HepG2 (cell line): ENCODE data around the gene MAP2K6. TPM values are rescaled to one million over a fixed set of nuclear protein-coding genes. Genes with fewer than 3 reads are reported as not detected.

Experiments
- BCLAF1 ChIP-seq: fragments of 450-650 bp; IDR thresholded peaks from 2 replicates; pipeline ENCODE4 v1.6.1; 2017; ENCODE audit warnings: mild to moderate bottlenecking
- CEBPB ChIP-seq: IDR thresholded peaks from 2 replicates; pipeline ENCODE4 v1.6.1; 2011; ENCODE audit warnings: low read depth, low read length, improper control_type of control experiment, borderline replicate concordance
- EP300 ChIP-seq, 3 experiments: sonication (generic) in 1 of 3; formaldehyde crosslinking in 1 of 3; IDR thresholded peaks; 2 replicates each; pipeline versions ENCODE4 v1.5.1 to v1.6.1; 2011 to 2020; ENCODE audit warnings: low read depth in 2 of 3, low read length in 2 of 3, borderline replicate concordance in 1 of 3, improper control_type of control experiment in 1 of 3, mild to moderate bottlenecking in 1 of 3, missing genetic modification reagents in 1 of 3, moderate library complexity in 1 of 3
- ESRRA ChIP-seq: sonication (generic); formaldehyde crosslinking; IDR thresholded peaks from 2 replicates; pipeline ENCODE4 v1.5.1; 2020; ENCODE audit warnings: mild to moderate bottlenecking, low read depth, missing genetic modification reagents
- NCOA5 ChIP-seq: sonication (generic); formaldehyde crosslinking; IDR thresholded peaks from 2 replicates; pipeline ENCODE4 v1.4.0; 2020; ENCODE audit warnings: missing genetic modification reagents
- TARDBP ChIP-seq: sonication (generic); formaldehyde crosslinking; IDR thresholded peaks from 2 replicates; pipeline ENCODE4 v1.8.0; 2022; ENCODE audit warnings: mild to moderate bottlenecking, missing genetic modification reagents
- ZSCAN29 ChIP-seq: sonication (generic); formaldehyde crosslinking; conservative IDR thresholded peaks from 2 replicates; pipeline ENCODE4 v1.4.0; 2020; ENCODE audit warnings: mild to moderate bottlenecking, missing genetic modification reagents
- polyA plus RNA-seq, 8 experiments: library from polyadenylated mRNA; depleted of rRNA in 3 of 8; stranded (reverse) in 7 of 8; unstranded in 1 of 8; fragments of >200 nt; fragmentation: Illumina TruSeq in 4 of 8; extraction: Trizol in 4 of 8; gene quantifications; 2 replicates each; pipeline versions ENCODE4 v1.2.1 to v1.2.3, GENCODE V29; 2011 to 2016; ENCODE audit warnings: low read depth in 4 of 8, missing spikeins in 1 of 8, mixed read lengths in 1 of 8; ENCODE audit not compliant: insufficient read depth in 1 of 8
- total RNA-seq, 5 experiments: library from RNA; depleted of rRNA; stranded (reverse); fragments of >200 nt; fragmentation: Illumina TruSeq; extraction: Trizol; gene quantifications; 2 replicates each; pipeline ENCODE4 v1.2.3, GENCODE V29; 2016; ENCODE audit warnings: low read depth in 1 of 5
- TF ChIP-seq, protein P1 (sequence below): sonication (generic); formaldehyde crosslinking; IDR thresholded peaks from 2 replicates; pipeline ENCODE4 v1.5.1; 2020; ENCODE audit warnings: missing genetic modification reagents, mild to moderate bottlenecking, borderline replicate concordance
- TF ChIP-seq, protein P2 (sequence below): sonication (generic); formaldehyde crosslinking; IDR thresholded peaks from one replicate; pipeline ENCODE4 v1.5.1; 2020; ENCODE audit warnings: mild to moderate bottlenecking, missing genetic modification reagents; ENCODE audit errors: not compliant biosample characterization
- TF ChIP-seq, protein P3 (sequence below): sonication (generic); formaldehyde crosslinking; IDR thresholded peaks from 2 replicates; pipeline ENCODE4 v1.8.1; 2023; ENCODE audit warnings: mild to moderate bottlenecking, missing genetic modification reagents

Gene MAP2K6
- total and polyA plus RNA-seq, 2 of the 13 experiments (the other 11 are each of a cell fraction or from before 2014, with no cell fraction given) = 5.1 to 33.6 TPM

- TF ChIP-seq, protein P1, sequence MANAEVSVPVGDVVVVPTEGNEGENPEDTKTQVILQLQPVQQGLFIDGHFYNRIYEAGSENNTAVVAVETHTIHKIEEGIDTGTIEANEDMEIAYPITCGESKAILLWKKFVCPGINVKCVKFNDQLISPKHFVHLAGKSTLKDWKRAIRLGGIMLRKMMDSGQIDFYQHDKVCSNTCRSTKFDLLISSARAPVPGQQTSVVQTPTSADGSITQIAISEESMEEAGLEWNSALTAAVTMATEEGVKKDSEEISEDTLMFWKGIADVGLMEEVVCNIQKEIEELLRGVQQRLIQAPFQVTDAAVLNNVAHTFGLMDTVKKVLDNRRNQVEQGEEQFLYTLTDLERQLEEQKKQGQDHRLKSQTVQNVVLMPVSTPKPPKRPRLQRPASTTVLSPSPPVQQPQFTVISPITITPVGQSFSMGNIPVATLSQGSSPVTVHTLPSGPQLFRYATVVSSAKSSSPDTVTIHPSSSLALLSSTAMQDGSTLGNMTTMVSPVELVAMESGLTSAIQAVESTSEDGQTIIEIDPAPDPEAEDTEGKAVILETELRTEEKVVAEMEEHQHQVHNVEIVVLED = no peak
- no peak for TF ChIP-seq TARDBP (CRISPR knock-in tag)
- no peak for TF ChIP-seq EP300 (IDR thresholded peaks at IDR 0.05; ENCODE audit: low read depth in 2 of 2, low read length in 2 of 2)
- no peak for TF ChIP-seq EP300 (CRISPR knock-in tag; IDR thresholded peaks at IDR 0.05; ENCODE audit: borderline replicate concordance)
- TF ChIP-seq BCLAF1 = no peak
- TF ChIP-seq NCOA5 (CRISPR knock-in tag) = no peak
- no peak for TF ChIP-seq ESRRA (CRISPR knock-in tag)
- no peak for TF ChIP-seq ZSCAN29 (CRISPR knock-in tag)
- TF ChIP-seq CEBPB = no peak
- TF ChIP-seq, protein P2, sequence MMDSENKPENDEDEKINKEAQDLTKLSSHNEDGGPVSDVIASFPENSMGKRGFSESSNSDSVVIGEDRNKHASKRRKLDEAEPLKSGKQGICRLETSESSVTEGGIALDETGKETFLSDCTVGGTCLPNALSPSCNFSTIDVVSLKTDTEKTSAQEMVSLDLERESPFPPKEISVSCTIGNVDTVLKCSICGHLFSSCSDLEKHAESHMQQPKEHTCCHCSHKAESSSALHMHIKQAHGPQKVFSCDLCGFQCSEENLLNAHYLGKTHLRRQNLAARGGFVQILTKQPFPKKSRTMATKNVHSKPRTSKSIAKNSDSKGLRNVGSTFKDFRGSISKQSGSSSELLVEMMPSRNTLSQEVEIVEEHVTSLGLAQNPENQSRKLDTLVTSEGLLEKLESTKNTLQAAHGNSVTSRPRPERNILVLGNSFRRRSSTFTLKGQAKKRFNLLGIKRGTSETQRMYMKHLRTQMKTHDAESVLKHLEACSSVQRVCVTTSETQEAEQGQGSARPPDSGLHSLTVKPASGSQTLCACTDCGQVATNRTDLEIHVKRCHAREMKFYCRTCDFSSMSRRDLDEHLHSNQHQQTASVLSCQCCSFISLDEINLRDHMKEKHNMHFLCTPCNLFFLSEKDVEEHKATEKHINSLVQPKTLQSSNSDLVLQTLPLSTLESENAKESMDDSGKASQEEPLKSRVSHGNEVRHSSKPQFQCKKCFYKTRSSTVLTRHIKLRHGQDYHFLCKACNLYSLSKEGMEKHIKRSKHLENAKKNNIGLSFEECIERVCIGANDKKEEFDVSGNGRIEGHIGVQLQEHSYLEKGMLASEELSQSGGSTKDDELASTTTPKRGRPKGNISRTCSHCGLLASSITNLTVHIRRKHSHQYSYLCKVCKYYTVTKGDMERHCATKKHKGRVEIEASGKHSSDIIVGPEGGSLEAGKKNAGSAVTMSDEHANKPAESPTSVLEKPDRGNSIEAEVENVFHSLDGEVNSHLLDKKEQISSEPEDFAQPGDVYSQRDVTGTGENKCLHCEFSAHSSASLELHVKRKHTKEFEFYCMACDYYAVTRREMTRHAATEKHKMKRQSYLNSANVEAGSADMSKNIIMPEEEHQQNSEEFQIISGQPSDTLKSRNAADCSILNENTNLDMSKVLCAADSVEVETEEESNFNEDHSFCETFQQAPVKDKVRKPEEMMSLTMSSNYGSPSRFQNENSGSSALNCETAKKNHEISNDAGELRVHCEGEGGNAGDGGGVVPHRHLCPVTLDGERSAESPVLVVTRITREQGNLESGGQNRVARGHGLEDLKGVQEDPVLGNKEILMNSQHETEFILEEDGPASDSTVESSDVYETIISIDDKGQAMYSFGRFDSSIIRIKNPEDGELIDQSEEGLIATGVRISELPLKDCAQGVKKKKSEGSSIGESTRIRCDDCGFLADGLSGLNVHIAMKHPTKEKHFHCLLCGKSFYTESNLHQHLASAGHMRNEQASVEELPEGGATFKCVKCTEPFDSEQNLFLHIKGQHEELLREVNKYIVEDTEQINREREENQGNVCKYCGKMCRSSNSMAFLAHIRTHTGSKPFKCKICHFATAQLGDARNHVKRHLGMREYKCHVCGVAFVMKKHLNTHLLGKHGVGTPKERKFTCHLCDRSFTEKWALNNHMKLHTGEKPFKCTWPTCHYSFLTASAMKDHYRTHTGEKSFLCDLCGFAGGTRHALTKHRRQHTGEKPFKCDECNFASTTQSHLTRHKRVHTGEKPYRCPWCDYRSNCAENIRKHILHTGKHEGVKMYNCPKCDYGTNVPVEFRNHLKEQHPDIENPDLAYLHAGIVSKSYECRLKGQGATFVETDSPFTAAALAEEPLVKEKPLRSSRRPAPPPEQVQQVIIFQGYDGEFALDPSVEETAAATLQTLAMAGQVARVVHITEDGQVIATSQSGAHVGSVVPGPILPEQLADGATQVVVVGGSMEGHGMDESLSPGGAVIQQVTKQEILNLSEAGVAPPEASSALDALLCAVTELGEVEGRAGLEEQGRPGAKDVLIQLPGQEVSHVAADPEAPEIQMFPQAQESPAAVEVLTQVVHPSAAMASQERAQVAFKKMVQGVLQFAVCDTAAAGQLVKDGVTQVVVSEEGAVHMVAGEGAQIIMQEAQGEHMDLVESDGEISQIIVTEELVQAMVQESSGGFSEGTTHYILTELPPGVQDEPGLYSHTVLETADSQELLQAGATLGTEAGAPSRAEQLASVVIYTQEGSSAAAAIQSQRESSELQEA = no peak
- TF ChIP-seq, protein P3, sequence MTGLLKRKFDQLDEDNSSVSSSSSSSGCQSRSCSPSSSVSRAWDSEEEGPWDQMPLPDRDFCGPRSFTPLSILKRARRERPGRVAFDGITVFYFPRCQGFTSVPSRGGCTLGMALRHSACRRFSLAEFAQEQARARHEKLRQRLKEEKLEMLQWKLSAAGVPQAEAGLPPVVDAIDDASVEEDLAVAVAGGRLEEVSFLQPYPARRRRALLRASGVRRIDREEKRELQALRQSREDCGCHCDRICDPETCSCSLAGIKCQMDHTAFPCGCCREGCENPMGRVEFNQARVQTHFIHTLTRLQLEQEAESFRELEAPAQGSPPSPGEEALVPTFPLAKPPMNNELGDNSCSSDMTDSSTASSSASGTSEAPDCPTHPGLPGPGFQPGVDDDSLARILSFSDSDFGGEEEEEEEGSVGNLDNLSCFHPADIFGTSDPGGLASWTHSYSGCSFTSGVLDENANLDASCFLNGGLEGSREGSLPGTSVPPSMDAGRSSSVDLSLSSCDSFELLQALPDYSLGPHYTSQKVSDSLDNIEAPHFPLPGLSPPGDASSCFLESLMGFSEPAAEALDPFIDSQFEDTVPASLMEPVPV (CRISPR knock-in tag) = no peak
These were observed 140.6 kb downstream of the MAP2K6 start (continued) for GRCh38 chr17:69555056-69555455.
